Superior temporal gyrus (tissue), 1 donor: ENCODE measurements around the gene GDF10.

ENCODE experiments used
- DNase-seq: peaks from one replicate; pipeline ENCODE4 v3.0.0-alpha.2; 2016; ENCODE audit errors: extremely low spot score

The GDF10 gene

DNA sequence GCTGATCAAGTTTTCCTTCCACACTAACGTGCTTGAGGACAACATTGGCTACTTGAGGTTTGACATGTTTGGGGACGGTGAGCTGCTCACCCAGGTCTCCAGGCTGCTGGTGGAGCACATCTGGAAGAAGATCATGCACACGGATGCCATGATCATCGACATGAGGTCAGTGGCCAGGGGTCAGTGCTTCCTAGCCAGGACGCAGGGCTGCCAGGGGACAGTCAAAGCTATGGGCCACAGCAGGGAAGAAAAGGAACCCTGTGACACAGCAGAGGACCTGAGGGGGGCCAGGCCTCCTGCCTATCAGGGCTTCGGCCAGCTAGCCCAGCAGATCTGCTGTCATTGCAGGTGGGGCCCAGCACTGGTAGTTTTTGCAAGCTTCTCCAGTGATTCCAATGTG lies 53.4 kb downstream of the GDF10 start:
- no peak for DNase-seq

DNA sequence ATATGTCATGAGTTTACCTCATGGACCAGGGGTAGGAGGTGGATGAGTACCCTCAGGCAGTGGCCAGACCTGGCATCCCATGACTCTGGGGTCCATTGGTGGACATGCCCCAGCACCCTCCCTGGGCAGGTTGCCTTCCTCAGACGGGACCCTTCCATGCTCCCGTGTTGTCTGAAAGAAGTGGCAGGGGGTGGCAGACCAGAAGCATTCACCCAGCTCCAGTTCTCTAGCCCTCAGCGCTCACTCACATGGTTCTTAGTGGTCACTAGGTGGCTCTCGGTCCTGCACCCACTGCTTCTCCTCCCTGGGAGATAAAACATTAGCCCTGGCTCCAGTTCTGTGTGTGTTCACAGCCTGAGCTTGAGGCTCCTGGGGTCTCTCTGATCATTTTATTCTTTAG lies 54.2 kb downstream of the GDF10 start:
- no peak for DNase-seq

DNA sequence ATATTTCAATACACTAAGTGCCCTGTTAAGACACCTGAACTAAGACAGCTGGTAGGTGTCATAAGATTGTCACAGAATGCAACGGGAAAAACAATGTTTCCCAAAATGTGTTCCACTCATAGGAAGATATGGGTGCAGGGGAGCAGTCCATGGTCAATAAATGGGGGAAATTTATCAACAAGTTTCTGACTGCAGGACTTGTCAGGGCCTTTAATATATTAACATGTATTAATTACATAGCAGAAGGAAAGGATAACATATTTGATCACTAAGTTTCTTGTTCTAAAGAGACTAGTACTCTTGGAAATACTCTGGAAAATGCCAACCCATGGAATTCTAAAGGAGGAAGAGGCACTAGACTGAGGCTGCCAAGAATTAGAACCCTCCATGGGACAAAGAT lies 54.9 kb downstream of the GDF10 start:
- no peak for DNase-seq

DNA sequence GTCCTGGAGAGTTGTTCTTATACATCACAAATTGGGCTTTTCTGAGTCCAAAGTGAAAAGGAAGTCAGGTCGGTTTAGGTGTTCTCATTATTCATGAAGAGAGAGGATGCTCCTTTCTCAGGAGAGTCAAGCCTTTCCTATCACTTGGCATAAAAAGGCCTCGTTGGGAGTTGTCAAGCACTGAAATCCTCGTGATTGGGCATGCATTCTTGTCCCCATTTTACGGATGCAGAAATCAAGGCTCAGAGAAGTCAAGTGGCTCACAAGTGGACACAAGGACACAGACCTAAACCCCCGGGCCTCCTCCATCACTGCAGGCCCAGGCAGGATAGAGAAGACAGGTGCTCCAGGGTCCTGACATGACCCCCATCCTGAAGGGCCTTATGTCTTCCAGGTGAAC lies 56.7 kb downstream of the GDF10 start:
- no peak for DNase-seq

DNA sequence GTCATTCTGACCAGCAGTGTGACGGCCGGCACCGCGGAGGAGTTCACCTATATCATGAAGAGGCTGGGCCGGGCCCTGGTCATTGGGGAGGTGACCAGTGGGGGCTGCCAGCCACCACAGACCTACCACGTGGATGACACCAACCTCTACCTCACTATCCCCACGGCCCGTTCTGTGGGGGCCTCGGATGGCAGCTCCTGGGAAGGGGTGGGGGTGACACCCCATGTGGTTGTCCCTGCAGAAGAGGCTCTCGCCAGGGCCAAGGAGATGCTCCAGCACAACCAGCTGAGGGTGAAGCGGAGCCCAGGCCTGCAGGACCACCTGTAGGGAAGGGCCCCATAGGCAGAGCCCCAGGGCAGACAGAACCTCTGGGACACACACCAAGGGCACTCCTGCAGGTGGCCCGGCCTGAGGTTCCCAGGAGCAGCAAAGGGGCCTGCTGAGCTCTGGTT lies 57.2 kb downstream of the GDF10 start:
- no peak for DNase-seq

DNA sequence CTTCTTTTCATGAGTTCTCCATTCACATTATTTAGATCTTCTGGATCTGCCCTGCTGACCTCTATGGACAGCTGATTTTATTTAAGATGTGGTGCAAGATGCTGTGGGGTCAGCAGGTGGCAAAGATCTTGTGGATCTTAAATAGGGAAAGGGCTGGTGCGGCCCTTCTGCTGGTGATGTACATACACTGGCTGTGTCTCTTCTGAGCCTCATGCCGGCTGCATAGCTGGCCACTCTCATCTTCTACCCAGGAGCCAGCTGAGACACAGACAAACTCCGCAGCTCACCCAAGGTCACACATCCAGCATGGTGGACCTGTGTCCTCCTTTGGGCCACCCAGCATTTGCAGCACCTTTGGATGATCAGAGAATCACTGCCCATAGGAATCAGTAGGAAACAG lies 57.9 kb downstream of the GDF10 start:
- no peak for DNase-seq

DNA sequence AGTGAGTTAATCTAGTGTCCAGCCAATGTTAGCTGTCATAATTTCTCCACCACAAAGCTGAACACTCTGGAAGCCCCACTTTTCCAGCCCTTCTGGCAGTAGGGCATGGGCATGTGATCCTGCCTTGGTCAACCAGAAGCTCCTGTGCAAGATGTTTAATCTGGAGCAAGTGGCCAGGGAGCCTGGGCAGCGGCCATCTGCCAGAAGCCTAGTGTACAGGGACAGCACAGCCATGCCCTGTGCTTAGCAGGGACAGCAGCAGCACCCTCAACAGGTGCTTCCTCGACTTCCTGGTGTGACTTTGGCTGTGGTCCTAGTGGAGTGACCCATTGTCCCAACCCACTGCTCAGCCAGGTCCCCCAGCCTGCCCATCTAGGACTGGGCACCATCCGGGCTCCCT lies 58.5 kb downstream of the GDF10 start:
- DNase-seq: no peak

DNA sequence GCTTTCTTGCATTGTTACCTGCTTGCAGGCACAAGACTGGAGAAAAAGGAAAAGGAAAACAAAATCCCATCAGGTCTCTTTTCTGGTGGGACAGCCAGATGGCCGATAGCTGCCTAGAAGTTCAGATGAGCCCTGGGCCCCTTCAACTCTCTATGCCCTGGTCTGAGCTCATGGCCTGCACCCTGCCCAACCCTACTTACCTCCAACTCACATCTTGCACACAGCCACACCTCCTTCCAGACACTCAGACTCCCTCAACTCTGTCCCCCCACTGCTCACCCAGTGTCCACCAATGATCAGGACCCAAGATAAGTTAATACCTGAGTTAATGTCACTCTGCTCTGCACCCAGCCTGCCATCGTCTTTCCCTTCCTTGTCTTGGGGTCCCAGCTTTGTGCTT lies 59.1 kb downstream of the GDF10 start:
- DNase-seq: no peak

DNA sequence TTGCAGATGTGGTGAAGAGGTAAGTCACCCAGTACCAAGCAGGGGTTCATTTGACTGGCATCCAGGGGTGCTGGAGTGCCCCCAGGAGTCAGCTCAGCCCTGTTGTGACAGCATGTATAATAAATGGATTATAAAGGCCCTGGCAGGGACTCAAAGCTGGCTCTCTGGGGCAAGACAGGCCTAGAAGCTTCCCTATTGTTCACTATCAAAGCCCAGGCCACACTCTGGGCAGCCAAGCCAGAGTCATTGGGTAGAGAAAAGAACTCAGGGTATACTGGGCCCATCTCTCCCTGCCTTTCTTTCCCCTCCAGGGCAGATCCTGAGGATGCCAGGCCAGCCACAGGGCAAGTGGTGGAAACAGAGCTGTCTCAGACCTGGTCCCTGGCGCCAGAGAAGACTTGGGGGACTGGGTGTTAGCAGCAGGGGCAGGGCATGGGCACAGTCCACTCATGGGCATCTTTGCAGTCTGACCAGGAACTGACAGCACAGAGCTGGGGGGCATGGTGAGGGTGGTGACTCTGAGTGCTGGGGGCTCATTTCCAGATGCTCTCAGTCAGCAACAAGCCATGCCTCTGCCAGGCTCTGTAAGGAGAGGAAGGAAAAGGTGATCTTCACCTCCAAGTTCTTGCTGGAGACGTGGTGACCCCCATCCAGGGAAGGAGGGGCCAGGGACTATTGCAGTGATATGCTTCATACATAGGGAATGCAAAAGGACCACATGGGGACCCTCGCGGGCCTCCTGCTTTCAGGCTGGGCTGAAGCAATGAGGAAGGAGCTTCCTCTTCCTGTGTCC lies 59.8 kb downstream of the GDF10 start:
- DNase-seq: no peak

DNA sequence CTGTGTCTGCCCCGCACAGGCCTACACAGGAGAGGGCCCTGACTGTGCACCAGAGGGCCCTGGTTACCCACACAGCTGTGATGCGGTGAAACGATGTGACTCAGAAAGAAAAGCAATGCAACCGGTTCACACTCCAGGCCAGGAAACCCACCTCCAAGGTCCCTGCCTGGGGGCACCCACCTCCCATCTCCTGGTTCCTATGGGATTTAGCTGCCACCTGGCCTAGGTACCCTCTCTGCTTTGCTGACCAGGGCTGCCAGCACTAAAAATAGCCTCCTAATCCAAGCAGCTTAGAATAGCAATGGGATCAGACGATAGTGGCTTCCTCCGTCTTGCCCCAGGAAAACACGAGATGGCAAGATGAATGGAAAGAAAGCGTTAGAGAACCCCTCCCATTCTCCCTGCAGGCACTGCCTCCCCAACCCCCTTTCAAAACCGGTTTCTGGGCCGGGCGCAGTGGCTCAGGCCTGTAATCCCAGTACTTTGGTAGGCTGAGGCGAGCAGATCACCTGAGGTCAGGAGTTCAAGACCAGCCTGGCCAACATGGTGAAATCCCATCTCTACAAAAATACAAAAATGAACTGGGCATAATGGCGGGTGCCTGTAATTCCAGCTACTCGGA lies 60.5 kb downstream of the GDF10 start:
- DNase-seq: no peak

DNA sequence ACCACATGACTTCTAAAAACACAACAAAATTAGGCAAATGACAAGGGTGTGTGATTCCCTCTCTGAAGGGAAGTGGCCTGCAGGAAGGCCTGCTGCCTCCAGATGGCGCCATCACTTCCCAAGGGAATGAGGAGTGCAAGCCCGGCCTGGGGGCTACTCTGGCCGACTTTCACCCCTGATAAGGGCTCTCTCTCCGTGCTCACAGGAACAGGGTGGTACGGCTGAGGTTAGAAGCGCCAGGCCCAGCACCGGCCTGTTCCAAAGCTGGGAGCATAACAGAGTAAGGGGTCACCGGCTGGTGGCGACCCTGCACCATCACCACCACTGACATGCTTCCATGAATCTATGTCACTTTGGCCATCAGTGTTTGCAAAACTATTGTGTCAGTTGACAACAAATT lies 61.3 kb downstream of the GDF10 start:
- peak; percentile 67 for DNase-seq

DNA sequence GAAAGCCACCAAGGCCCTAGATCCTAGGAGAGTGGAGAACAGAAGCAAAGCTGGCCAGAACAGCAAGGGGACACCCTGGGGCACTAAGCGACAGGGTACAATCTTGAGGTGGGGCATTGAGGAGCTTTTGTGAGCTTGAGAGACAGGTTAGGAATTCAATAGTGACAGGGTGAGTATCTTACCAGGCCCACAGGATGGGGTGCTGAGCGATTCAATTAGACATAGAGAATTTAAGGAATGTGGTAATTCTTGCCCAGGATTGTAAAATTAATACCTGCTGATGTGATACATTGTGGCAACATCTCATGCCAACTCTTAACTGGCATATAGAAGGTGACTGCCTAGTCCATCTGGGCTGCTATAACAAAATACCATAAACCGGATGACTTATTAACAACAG lies 62.2 kb downstream of the GDF10 start:
- DNase-seq: no peak
